ENCODE measurements around the gene ST7. TPM values are rescaled to one million over a fixed set of nuclear protein-coding genes. Genes with fewer than 3 reads are reported as not detected.

ST7 gene
- total and polyA plus RNA-seq, 2 of the 13 experiments (the other 11 are each of a cell fraction or from before 2014, with no cell fraction given), result 17.3 to 23.5 TPM

- BruUV-seq (replicated peaks), result no TSS peak
- FAIRE-seq (no peak), ATAC-seq (no peak), DNase-seq (ENCODE audit: low spot score) (no peak)
- Histone ChIP-seq H2AFZ (ENCODE audit: low read length) (no peak overlapping the region), H3K9ac (ENCODE audit: insufficient read depth, low read depth, low read length) (no peak overlapping the region), H3K9me3 (ENCODE audit: low read length) (no peaks in the 10 kb centered on the region), H3K4me1 (ENCODE audit: insufficient read depth, low read length) (no peaks in the 10 kb centered on the region), H3K27ac (ENCODE audit: extremely low read length, insufficient read depth, low read length) (no peak overlapping the region), H3K27me3 (ENCODE audit: control insufficient read depth in 1 of 2, insufficient read depth in 2 of 2, low read length in 2 of 2) (no peaks in the 10 kb centered on the region), H4K20me1 (ENCODE audit: insufficient read depth, low read length) (no peaks in the 10 kb centered on the region), H3K79me2 (ENCODE audit: insufficient read depth, low read length) (no peaks in the 10 kb centered on the region), H3K4me3 (replicated peaks in 1 of 3; ENCODE audit: insufficient read depth in 1 of 3, low read depth in 2 of 3, low read length in 3 of 3) (no peak overlapping the region), H3K4me2 (ENCODE audit: low read depth, low read length) (no peak overlapping the region), H3K36me3 (replicated peaks in 1 of 2; ENCODE audit: control insufficient read depth in 1 of 2, insufficient read depth in 2 of 2, low read length in 2 of 2) (no peaks in the 10 kb centered on the region)
- in situ Hi-C loops (cut with HindIII; ENCODE audit: extremely low pct_ligation_motif_present, low pct_unique_long_range_greater_than_20kb) (no loop called here), intact Hi-C loops (cut with micrococcal nuclease; ENCODE audit: unreplicated experiment) (no loop called here)
- ChIA-PET CTCF (ENCODE audit: low intra/inter-chr PET ratio, low total read pairs) (no interaction called here), POLR2A (no interaction called here)
- WGBS (ENCODE audit: low lambda C conversion rate), result 92% methylated on average over 2 of the region's 2 CpGs
- TF ChIP-seq RNF2 (conservative IDR thresholded peaks at IDR 0.05; ENCODE audit: low read depth), result no peak
These were observed 85.1 kb downstream of the ST7 start for GRCh38 chr7:117038408-117038807.

GRCh38 chr7:117041007-117041406 is 87.7 kb downstream of the ST7 start:
- BruUV-seq (replicated peaks), result no TSS peak
- H3K4me3 ChIP-seq (replicated peaks in 1 of 3; ENCODE audit: insufficient read depth in 1 of 3, low read depth in 2 of 3, low read length in 3 of 3), result no peak overlapping the region
- no peaks in the 10 kb centered on the region; the same call in 1 of the 2 replicates for H4K20me1 ChIP-seq (ENCODE audit: insufficient read depth, low read length)
- no peak for ATAC-seq
- no peak for FAIRE-seq
- TF ChIP-seq HDAC2 (CRISPR knock-in tag; IDR thresholded peaks at IDR 0.05) (no peak), PCBP1 (IDR thresholded peaks at IDR 0.05; ENCODE audit: borderline replicate concordance, low read depth, low read length) (no peak), ZNF841 (CRISPR knock-in tag; IDR thresholded peaks at IDR 0.05; ENCODE audit: borderline replicate concordance) (no peak), PHF5A (CRISPR knock-in tag; IDR thresholded peaks at IDR 0.05; ENCODE audit: low read depth, unreplicated experiment) (no peak), ZNF235 (CRISPR knock-in tag; IDR thresholded peaks at IDR 0.05; ENCODE audit: borderline replicate concordance) (no peak), ZBTB14 (CRISPR knock-in tag; IDR thresholded peaks at IDR 0.05) (no peak), HHEX (CRISPR knock-in tag; IDR thresholded peaks at IDR 0.05) (no peak), ZNF280D (CRISPR knock-in tag; IDR thresholded peaks at IDR 0.05) (no peak), ZNF644 (CRISPR knock-in tag; IDR thresholded peaks at IDR 0.05; ENCODE audit: low read depth) (no peak)
- in situ Hi-C loops (cut with HindIII; ENCODE audit: extremely low pct_ligation_motif_present, low pct_unique_long_range_greater_than_20kb), result no loop called here
- H3K9me3 ChIP-seq (ENCODE audit: low read length), result no peaks in the 10 kb centered on the region
- POLR2A ChIA-PET, result no interaction called here
- intact Hi-C loops (cut with micrococcal nuclease; ENCODE audit: unreplicated experiment), result no loop called here
- H3K27ac ChIP-seq (ENCODE audit: extremely low read length, insufficient read depth, low read length), result no peak overlapping the region
- no peaks in the 10 kb centered on the region for H3K36me3 ChIP-seq (replicated peaks in 1 of 2; ENCODE audit: control insufficient read depth in 1 of 2, insufficient read depth in 2 of 2, low read length in 2 of 2)
- no peak overlapping the region for H2AFZ ChIP-seq (ENCODE audit: low read length)
- H3K9ac ChIP-seq (ENCODE audit: insufficient read depth, low read depth, low read length), result no peak overlapping the region
- no peaks in the 10 kb centered on the region for H3K4me1 ChIP-seq (ENCODE audit: insufficient read depth, low read length)
- no peaks in the 10 kb centered on the region for H3K79me2 ChIP-seq (ENCODE audit: insufficient read depth, low read length)
- CTCF ChIA-PET (ENCODE audit: low intra/inter-chr PET ratio, low total read pairs), result no interaction called here
- no peaks in the 10 kb centered on the region for H3K27me3 ChIP-seq (ENCODE audit: control insufficient read depth in 1 of 2, insufficient read depth in 2 of 2, low read length in 2 of 2)
- no peak overlapping the region for H3K4me2 ChIP-seq (ENCODE audit: low read depth, low read length)
- WGBS (ENCODE audit: low lambda C conversion rate), result 95% methylated on average over 2 of the region's 2 CpGs
- no peak for DNase-seq (ENCODE audit: low spot score)
